Erythroblast (primary cell): ENCODE data around the gene KLRK1.

Experiments used
- GATA1 ChIP-seq: IDR thresholded peaks from 2 replicates; pipeline ENCODE4 v1.6.1; 2011; ENCODE audit warnings: low read depth, mild to moderate bottlenecking, control low read depth, low read length, moderate library complexity
- POLR2A ChIP-seq: IDR thresholded peaks from 2 replicates; pipeline ENCODE4 v1.6.1; 2011; ENCODE audit warnings: mild to moderate bottlenecking, low read length

- no peak for TF ChIP-seq POLR2A
- no peak for TF ChIP-seq GATA1
These were observed 11.0 kb upstream of the KLRK1 start for GRCh38 chr12:10400829-10401228.
